ENCODE data around the gene ABLIM2. TPM values are rescaled to one million over a fixed set of nuclear protein-coding genes. Genes with fewer than 3 reads are reported as not detected.

Gene ABLIM2
- total and polyA plus RNA-seq, 2 of the 8 experiments (the other 6 are each of a cell fraction or from before 2014, with no cell fraction given) = 2.8 to 3.0 TPM

GRCh38 chr4:8131826-8132225, 26.8 kb downstream of the ABLIM2 start:
- H4K20me1 ChIP-seq (replicated peaks in 1 of 2; ENCODE audit: control insufficient read depth in 1 of 2, insufficient read depth in 2 of 2, low read length in 2 of 2) = no peaks in the 10 kb centered on the region
- no peak overlapping the region for H4K91ac ChIP-seq (replicated peaks; ENCODE audit: insufficient read length, low read length)
- no peak overlapping the region for H3K56ac ChIP-seq (replicated peaks; ENCODE audit: insufficient read length, low read depth, low read length)
- H2BK20ac ChIP-seq (ENCODE audit: low read length) = no peak overlapping the region
- H3K9ac ChIP-seq (replicated peaks in 1 of 4; ENCODE audit: extremely low read depth in 1 of 4, low read depth in 3 of 4, low read length in 3 of 4) = no peak overlapping the region
- H3K4ac ChIP-seq (replicated peaks; ENCODE audit: insufficient read length, low read depth, low read length) = no peak overlapping the region
- H3K9me3 ChIP-seq (ENCODE audit: insufficient read depth in 2 of 2, low read depth in 1 of 2, low read length in 1 of 2) = no peaks in the 10 kb centered on the region
- CTCF ChIA-PET (ENCODE audit: partially characterized antibody) = interaction anchor here (1.1 kb wide), 2 partner anchors 8 to 11 kb away, joined by 3 read pairs; no protein-coding TSS in a partner anchor
- H2BK15ac ChIP-seq (ENCODE audit: low read length) = no peak overlapping the region
- POLR2A ChIA-PET (ENCODE audit: partially characterized antibody) = no interaction called here
- no peak overlapping the region for H2AK5ac ChIP-seq (ENCODE audit: low read depth, low read length)
- no peak overlapping the region for H4K5ac ChIP-seq (ENCODE audit: insufficient read length, low read depth, low read length)
- DNase-seq (ENCODE audit: low read depth in 1 of 2, low spot score in 2 of 2) (no peak), FAIRE-seq (no peak)
- H3K4me3 ChIP-seq (ENCODE audit: extremely low read depth in 1 of 4, insufficient read depth in 2 of 4, low read depth in 3 of 4, low read length in 4 of 4) = no peak overlapping the region
- H3K23ac ChIP-seq (ENCODE audit: insufficient read length) = no peak overlapping the region
- H3K79me1 ChIP-seq (ENCODE audit: low read depth, low read length) = no peaks in the 10 kb centered on the region
- H2BK120ac ChIP-seq (replicated peaks; ENCODE audit: low read depth, low read length) = no peak overlapping the region
- H3K27me3 ChIP-seq (replicated peaks in 1 of 4; ENCODE audit: control insufficient read depth in 3 of 4, extremely low read depth in 1 of 4, insufficient read depth in 3 of 4, low read length in 3 of 4) = no peaks in the 10 kb centered on the region; a peak in 1 of 7 replicates
- peak overlapping the region; percentile 9; the same call in 1 of the 2 replicates for H4K8ac ChIP-seq (ENCODE audit: extremely low read depth, insufficient read depth, low read length)
- H3K27ac ChIP-seq (ENCODE audit: low read depth, low read length) = no peak overlapping the region
- no peak overlapping the region for H3K18ac ChIP-seq (ENCODE audit: extremely low read depth, low read length)
- peaks cover 2 to 27% (median 15%) of the 10 kb centered on the region in 4 experiments for H3K4me1 ChIP-seq (replicated peaks in 1 of 4; ENCODE audit: control insufficient read depth in 3 of 4, insufficient read depth in 4 of 4, low read length in 3 of 4)
- H3K36me3 ChIP-seq (ENCODE audit: control insufficient read depth in 2 of 4, insufficient read depth in 4 of 4, low read length in 3 of 4) = no peaks in the 10 kb centered on the region
- no peak overlapping the region for H2BK12ac ChIP-seq (ENCODE audit: low read depth, low read length)
- H3K23me2 ChIP-seq (ENCODE audit: low read depth, low read length) = no peaks in the 10 kb centered on the region
- no peaks in the 10 kb centered on the region for H3K79me2 ChIP-seq (ENCODE audit: control insufficient read depth in 1 of 2, insufficient read depth in 2 of 2, low read length in 2 of 2)
- H2BK5ac ChIP-seq (ENCODE audit: low read depth, low read length) = no peak overlapping the region
- 87% methylated on average over 15 of the region's 18 CpGs; no CpG with 5 or more reads in 1 of the 2 experiments for WGBS, 2 experiments (ENCODE audit: extremely low coverage in 1 of 2, insufficient coverage in 1 of 2, insufficient read length in 1 of 2, insufficient replicate concordance in 2 of 2, low coverage in 1 of 2, low lambda C conversion rate in 2 of 2, missing lambda C conversion rate in 1 of 2)
- H3K4me2 ChIP-seq (ENCODE audit: insufficient read depth in 1 of 2, low read depth in 2 of 2, low read length in 2 of 2) = no peak overlapping the region
- H3K14ac ChIP-seq (ENCODE audit: insufficient read length) = no peak overlapping the region
- H2AFZ ChIP-seq (ENCODE audit: low read length) = no peak overlapping the region
- TF ChIP-seq SIRT6 (IDR thresholded peaks at IDR 0.05; ENCODE audit: low read length) = no peak
- no peak for TF ChIP-seq RXRA (IDR thresholded peaks at IDR 0.05; ENCODE audit: insufficient read depth, low read depth, low read length)
- TF ChIP-seq CTCF (IDR thresholded peaks at IDR 0.05; ENCODE audit: control extremely low read depth in 1 of 3, insufficient read depth in 1 of 3, low read depth in 1 of 3, low read length in 3 of 3) = no peak
- TF ChIP-seq ATF3 (IDR thresholded peaks at IDR 0.05; ENCODE audit: insufficient read depth, low read depth, low read length) = no peak
- TF ChIP-seq GTF2F1 (IDR thresholded peaks at IDR 0.05; ENCODE audit: borderline replicate concordance, low read depth, low read length) = no peak
- no peak for TF ChIP-seq TAF7 (optimal IDR thresholded peaks at IDR 0.05; ENCODE audit: borderline replicate concordance, low read depth, low read length)
- no peak for TF ChIP-seq RNF2 (IDR thresholded peaks at IDR 0.05; ENCODE audit: borderline replicate concordance, low read depth, low read length, missing control alignments, poor library complexity, severe bottlenecking)
- TF ChIP-seq JUND (IDR thresholded peaks at IDR 0.05; ENCODE audit: low read length) = no peak
- no peak for TF ChIP-seq CBX8 (IDR thresholded peaks at IDR 0.05; ENCODE audit: borderline replicate concordance, low read depth, low read length)
- no peak for TF ChIP-seq SP1 (IDR thresholded peaks at IDR 0.05; ENCODE audit: low read depth, low read length)
- no peak for TF ChIP-seq SRF (IDR thresholded peaks at IDR 0.05; ENCODE audit: low read depth, low read length)

Data from H1 (cell line).